HEK293T (cell line): ENCODE results near the gene KIAA0930.

Source experiments
- CTCF ChIA-PET: fragments of 350-600 bp; formaldehyde crosslinking; extraction: SDS; loops from one replicate; lab custom pipeline; 2021; ENCODE audit warnings: antibody characterized with exemption, inconsistent platforms; lab: Yijun Ruan, JAX
- POLR2A ChIA-PET: fragments of 350-600 bp; formaldehyde crosslinking; extraction: SDS; loops from one replicate; lab custom pipeline; 2020; ENCODE audit warnings: antibody characterized with exemption, inconsistent platforms; lab: Yijun Ruan, JAX
- DNase-seq: peaks from one replicate; pipeline ENCODE4 v3.0.0; 2012; ENCODE audit warnings: mixed read lengths; ENCODE audit errors: extremely low spot score
- ARNT ChIP-seq: fragments of 450-650 bp; IDR thresholded peaks from 2 replicates; pipeline ENCODE4 v1.6.1; 2017; ENCODE audit warnings: mild to moderate bottlenecking
- BHLHE40 ChIP-seq: fragments of 450-650 bp; IDR thresholded peaks from 2 replicates; pipeline ENCODE4 v1.6.1; 2016; ENCODE audit warnings: mild to moderate bottlenecking, moderate library complexity, borderline replicate concordance
- CTBP1 ChIP-seq: fragments of 450-650 bp; IDR thresholded peaks from 2 replicates; pipeline ENCODE4 v1.6.1; 2016; ENCODE audit warnings: borderline replicate concordance
- ELF4 ChIP-seq: fragments of 450-650 bp; IDR thresholded peaks from 2 replicates; pipeline ENCODE4 v1.6.1; 2017; ENCODE audit warnings: antibody characterized with exemption
- FOXA1 ChIP-seq: fragments of 450-650 bp; IDR thresholded peaks from 2 replicates; pipeline ENCODE4 v1.6.1; 2016; ENCODE audit warnings: mild to moderate bottlenecking
- FOXK2 ChIP-seq: fragments of 450-650 bp; IDR thresholded peaks from 2 replicates; pipeline ENCODE4 v1.6.1; 2016; ENCODE audit warnings: mild to moderate bottlenecking
- FOXM1 ChIP-seq: fragments of 450-650 bp; IDR thresholded peaks from 2 replicates; pipeline ENCODE4 v1.6.1; 2017; ENCODE audit warnings: mild to moderate bottlenecking, borderline replicate concordance
- HDGF ChIP-seq: fragments of 450-650 bp; IDR thresholded peaks from 2 replicates; pipeline ENCODE4 v1.6.1; 2017; ENCODE audit warnings: antibody characterized with exemption, borderline replicate concordance
- L3MBTL2 ChIP-seq: fragments of 450-650 bp; conservative IDR thresholded peaks from 2 replicates; pipeline ENCODE4 v1.6.1; 2016; ENCODE audit warnings: mild to moderate bottlenecking
- LEF1 ChIP-seq: fragments of 450-650 bp; IDR thresholded peaks from 2 replicates; pipeline ENCODE4 v1.6.1; 2017; ENCODE audit warnings: mild to moderate bottlenecking, borderline replicate concordance
- NFRKB ChIP-seq: fragments of 450-650 bp; IDR thresholded peaks from 2 replicates; pipeline ENCODE4 v1.6.1; 2016; ENCODE audit warnings: mild to moderate bottlenecking, moderate library complexity
- PKNOX1 ChIP-seq: fragments of 450-650 bp; IDR thresholded peaks from 2 replicates; pipeline ENCODE4 v1.6.1; 2016
- SP1 ChIP-seq: fragments of 450-650 bp; IDR thresholded peaks from 2 replicates; pipeline ENCODE4 v1.6.1; 2017
- SUZ12 ChIP-seq: fragments of 450-650 bp; IDR thresholded peaks from 2 replicates; pipeline ENCODE4 v1.6.1; 2016; ENCODE audit warnings: mild to moderate bottlenecking
- TARDBP ChIP-seq: fragments of 450-650 bp; IDR thresholded peaks from 2 replicates; pipeline ENCODE4 v1.6.1; 2016
- ZNF384 ChIP-seq: fragments of 450-650 bp; IDR thresholded peaks from 2 replicates; pipeline ENCODE4 v1.6.1; 2016

The KIAA0930 gene

DNA sequence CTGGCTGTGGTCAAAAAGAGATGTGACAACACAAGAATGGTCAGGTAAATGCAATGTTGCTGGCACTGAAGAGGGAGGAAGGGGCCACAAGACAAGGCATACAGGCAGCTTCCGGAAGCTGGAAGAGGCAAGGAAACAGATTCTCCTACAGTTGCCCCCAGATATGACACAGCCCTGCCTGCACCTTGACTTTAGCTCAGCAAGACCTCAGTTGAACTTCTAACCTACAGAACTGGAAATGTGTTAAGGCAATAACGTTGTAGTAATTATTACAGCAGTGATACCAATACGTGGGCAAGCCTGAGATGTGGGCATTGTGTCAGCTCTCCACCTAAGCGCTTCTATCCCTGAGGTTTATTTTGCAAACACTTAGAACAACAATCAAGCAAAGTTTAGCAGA lies 4.2 kb upstream of the KIAA0930 start:
- POLR2A ChIA-PET: no interaction called here

GRCh38 chr22:45242778-45243191 lies 2.1 kb upstream of the KIAA0930 start:
- TF ChIP-seq BHLHE40: no peak
- CTCF ChIA-PET: no interaction called here
- POLR2A ChIA-PET: no interaction called here
- DNase-seq: no peak

More for the DNA sequence above, 4.2 kb upstream of the KIAA0930 start:
- TF ChIP-seq LEF1 (no peak), NFRKB (no peak), ELF4 (no peak), FOXA1 (no peak), FOXK2 (no peak), PKNOX1 (no peak), HDGF (no peak), FOXM1 (no peak), SP1 (no peak), ARNT (no peak), SUZ12 (no peak), CTBP1 (no peak), ZNF384 (no peak), L3MBTL2 (no peak), BHLHE40 (no peak)
- CTCF ChIA-PET: no interaction called here
- no peak for DNase-seq

GRCh38 chr22:45240104-45240809 lies 437 bp downstream of the KIAA0930 start:
- ChIA-PET POLR2A (no interaction called here), CTCF (no interaction called here)
- TF ChIP-seq SP1: no peak
- no peak for TF ChIP-seq PKNOX1
- TF ChIP-seq FOXA1: no peak
- no peak for TF ChIP-seq NFRKB
- no peak for TF ChIP-seq ARNT
- TF ChIP-seq TARDBP: no peak
- no peak for TF ChIP-seq HDGF
- TF ChIP-seq ZNF384: no peak
- TF ChIP-seq FOXK2: no peak
- peak; percentile 59 for DNase-seq

DNA sequence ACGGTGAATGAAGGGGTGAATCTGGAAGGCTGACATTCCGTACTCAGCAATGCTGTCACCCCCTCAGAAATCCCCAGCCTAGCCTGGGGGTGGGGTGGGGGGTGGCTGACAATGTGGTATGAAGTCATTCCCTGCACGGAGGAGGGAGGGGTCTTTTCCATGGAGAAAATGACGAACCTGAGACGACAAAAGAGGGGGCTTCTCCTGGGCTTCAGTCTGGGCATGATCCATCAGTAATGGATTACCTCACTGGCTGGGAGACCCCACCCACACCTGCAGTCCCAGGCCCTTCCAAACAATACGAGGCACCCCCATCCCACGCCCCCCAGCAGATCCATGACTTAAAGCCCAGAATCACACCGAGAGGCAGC lies 1.0 kb downstream of the KIAA0930 start:
- POLR2A ChIA-PET: no interaction called here
- DNase-seq: no peak
- CTCF ChIA-PET: no interaction called here
- no peak for TF ChIP-seq ZNF384
- no peak for TF ChIP-seq PKNOX1
- TF ChIP-seq CTBP1: no peak
- no peak for TF ChIP-seq L3MBTL2
- TF ChIP-seq SUZ12: no peak

GRCh38 chr22:45238957-45239680 lies 1.6 kb downstream of the KIAA0930 start:
- POLR2A ChIA-PET: no interaction called here
- TF ChIP-seq FOXM1: no peak
- no peak for TF ChIP-seq ZNF384
- TF ChIP-seq SUZ12: no peak
- TF ChIP-seq SP1: no peak
- TF ChIP-seq FOXK2: no peak
- TF ChIP-seq ARNT: no peak
- no peak for TF ChIP-seq LEF1
- no peak for TF ChIP-seq L3MBTL2
- TF ChIP-seq ELF4: no peak
- TF ChIP-seq NFRKB: no peak
- no peak for TF ChIP-seq CTBP1
- no peak for TF ChIP-seq TARDBP
- TF ChIP-seq BHLHE40: no peak
- TF ChIP-seq PKNOX1: no peak
- no peak for TF ChIP-seq FOXA1
- TF ChIP-seq HDGF: no peak
- CTCF ChIA-PET: no interaction called here
- DNase-seq: no peak
